Activated T-helper 1 cell treated with anti-CD3 and anti-CD28 coated beads, Interleukin-12 subunit alpha, Interleukin-12 subunit beta, Interleukin-2, Interleukin-4 antibody, amounts not matched to agents 30 ng/mL and 10 ng/mL and 1 ng/mL, durations not matched to agents 14 hours and 24 hours and 36 hours (primary cell): ENCODE data around the gene HNRNPU. TPM values are rescaled to one million over a fixed set of nuclear protein-coding genes. Genes with fewer than 3 reads are reported as not detected.

ENCODE experiments used
- DNase-seq: peaks from one replicate; pipeline ENCODE4 v3.0.0; 2021; ENCODE audit warnings: low spot score
- H3K27ac Mint-ChIP-seq: one replicate; pipeline ENCODE4 v1.8.0; 2021; ENCODE audit warnings: mild to moderate bottlenecking, mixed read lengths
- H3K27me3 Mint-ChIP-seq: one replicate; pipeline ENCODE4 v1.8.0; 2022; ENCODE audit warnings: mild to moderate bottlenecking, moderate library complexity, mixed read lengths; ENCODE audit not compliant: insufficient read depth
- H3K36me3 Mint-ChIP-seq: one replicate; pipeline ENCODE4 v1.8.0; 2021; ENCODE audit warnings: low read depth, mixed read lengths
- H3K4me1 Mint-ChIP-seq: one replicate; pipeline ENCODE4 v1.8.0; 2021; ENCODE audit warnings: low read depth, mixed read lengths
- H3K4me3 Mint-ChIP-seq: one replicate; pipeline ENCODE4 v1.8.0; 2021; ENCODE audit warnings: mild to moderate bottlenecking, moderate library complexity, mixed read lengths
- H3K9me3 Mint-ChIP-seq: one replicate; pipeline ENCODE4 v1.8.0; 2021; ENCODE audit warnings: mixed read lengths
- intact Hi-C: fragments of 100-400 bp; cut with micrococcal nuclease; formaldehyde crosslinking; loops from one replicate; pipeline ENCODE4 v1.15.1; 2024
- total RNA-seq: library from RNA; stranded (reverse); gene quantifications from 2 replicates; pipeline ENCODE4 v1.2.3, GENCODE V29; 2022

The HNRNPU gene
- total RNA-seq, 1 donor from 2014 or later = 566 TPM

DNA sequence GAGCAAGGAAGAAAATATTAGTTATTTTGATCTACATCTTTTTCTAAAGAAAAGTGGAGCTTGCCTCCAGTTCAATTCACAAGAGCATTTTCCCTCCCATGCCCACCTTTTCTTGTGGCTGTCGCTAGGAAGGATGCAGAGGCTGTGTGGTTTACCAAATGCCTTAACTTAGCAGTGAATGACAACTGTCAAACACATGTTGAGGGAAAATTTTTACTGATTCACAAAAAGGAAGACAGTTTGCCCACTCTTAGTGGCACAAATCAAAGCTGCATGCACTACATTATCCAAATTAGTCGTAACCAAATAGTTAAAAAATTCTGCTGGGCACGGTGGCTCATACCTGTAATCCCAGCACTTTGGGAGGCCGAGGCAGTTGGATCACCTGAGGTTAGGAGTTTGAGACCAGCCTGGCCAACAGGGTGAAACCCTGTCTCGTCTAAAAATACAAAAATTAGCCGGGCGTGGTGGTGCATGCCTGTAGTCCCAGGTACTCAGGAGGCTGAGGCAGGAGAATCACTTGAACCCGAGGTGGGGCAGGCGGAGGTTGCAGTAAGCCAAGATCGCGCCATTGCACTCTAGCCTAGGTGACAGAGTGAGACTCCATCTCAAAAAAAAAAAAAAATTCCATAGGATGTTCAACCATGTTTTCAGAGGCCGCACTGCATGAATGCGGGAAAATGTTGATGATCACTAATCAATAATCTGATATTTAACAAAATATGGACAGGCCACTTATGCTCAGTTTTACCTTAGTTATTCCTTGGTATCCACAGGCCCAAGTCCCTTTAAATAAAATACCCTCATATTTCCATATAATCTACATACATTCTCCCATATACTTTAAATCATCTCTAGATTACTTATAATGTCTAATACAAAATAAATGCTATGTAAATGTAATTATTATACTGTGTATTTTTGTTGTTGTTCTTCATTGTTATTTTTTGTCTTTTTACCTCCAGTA is 19.9 kb downstream of the HNRNPU start:
- Mint-ChIP-seq H3K4me3 (no peak overlapping the region), H3K36me3 (peaks cover 66% of the 10 kb centered on the region), H3K27ac (peak overlapping the region; percentile 65), H3K4me1 (peaks cover 68% of the 10 kb centered on the region), H3K27me3 (no peaks in the 10 kb centered on the region), H3K9me3 (no peaks in the 10 kb centered on the region)
- no peak for DNase-seq
- intact Hi-C loops = loop anchor here (1.0 kb wide), 1 partner anchor 11 kb away; no protein-coding TSS in a partner anchor

DNA sequence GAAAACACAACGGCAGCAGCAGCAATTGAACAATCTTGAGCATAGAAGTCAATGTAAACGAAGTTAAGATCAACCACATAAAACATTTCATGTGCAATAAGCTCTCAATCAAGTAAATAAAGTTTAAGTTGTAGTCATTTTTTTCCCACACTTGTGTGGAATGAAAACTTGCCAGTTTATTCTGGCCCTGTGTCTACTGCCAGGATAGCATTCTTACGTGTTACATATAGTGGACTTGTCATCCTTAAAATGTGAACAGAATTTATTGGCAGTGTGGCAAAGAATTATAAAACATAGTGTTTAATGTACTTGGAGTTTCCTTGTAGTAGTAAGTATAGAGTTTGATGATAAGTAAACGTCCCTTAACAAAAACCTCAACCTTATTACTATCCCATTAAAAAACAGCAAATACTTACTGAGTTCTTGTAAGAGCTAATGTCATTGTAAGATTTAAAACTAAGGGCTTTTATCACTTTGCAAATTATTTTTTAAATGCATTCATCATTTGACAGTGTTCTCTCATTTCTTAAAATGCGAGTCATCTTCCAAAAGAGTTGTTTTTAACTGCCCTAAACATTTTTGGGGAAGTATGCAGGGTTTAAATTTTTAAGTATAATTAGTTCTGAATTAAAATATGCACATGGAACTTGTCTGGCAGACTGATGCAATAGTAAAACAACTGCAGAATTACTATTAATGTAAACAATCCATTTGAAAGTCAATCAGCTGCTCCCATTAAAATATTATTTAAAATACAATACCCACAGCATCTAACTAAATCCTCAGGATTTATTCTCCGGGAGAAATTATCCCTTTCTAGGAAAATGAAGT is 21.0 kb downstream of the HNRNPU start:
- H3K27ac Mint-ChIP-seq = no peak overlapping the region
- DNase-seq = no peak
- H3K36me3 Mint-ChIP-seq = peaks cover 62% of the 10 kb centered on the region
- H3K4me3 Mint-ChIP-seq = no peak overlapping the region
- H3K9me3 Mint-ChIP-seq = no peaks in the 10 kb centered on the region
- peaks cover 69% of the 10 kb centered on the region for H3K4me1 Mint-ChIP-seq
- intact Hi-C loops = no loop called here
- H3K27me3 Mint-ChIP-seq = no peaks in the 10 kb centered on the region

DNA sequence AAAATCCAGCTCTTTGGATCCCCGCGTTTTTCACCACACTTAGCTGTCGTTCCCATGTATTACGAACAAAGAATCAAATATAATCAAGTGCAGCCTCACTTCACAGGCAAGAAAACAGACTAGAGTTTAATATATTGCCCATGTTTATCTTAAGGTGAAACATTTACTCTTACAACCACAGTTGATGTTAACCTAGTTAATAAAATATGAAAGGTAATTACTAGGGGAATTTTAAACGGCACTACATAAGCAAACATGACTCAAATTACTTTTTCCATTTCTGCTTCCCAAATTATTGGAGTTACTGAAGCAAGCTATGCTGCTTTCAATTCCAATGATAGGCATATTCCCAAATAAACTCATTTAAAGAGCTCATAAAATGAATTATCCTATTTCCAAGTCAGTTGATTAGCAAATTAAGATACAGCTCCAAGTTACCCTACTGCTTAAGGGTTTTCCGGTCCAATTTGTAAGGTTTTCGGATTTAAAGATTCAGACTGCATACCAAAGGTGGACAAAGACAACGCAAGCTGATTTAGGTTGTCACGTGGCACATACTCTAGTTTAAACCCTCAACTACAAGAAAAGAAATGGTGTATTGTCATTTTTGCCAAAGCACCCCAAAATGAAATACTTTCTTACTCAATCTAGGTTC is 22.9 kb downstream of the HNRNPU start:
- H3K9me3 Mint-ChIP-seq = no peaks in the 10 kb centered on the region
- no peaks in the 10 kb centered on the region for H3K27me3 Mint-ChIP-seq
- H3K4me3 Mint-ChIP-seq = no peak overlapping the region
- intact Hi-C loops = no loop called here
- no peak for DNase-seq
- H3K27ac Mint-ChIP-seq = peak overlapping the region; percentile 57
- H3K36me3 Mint-ChIP-seq = peaks cover 60% of the 10 kb centered on the region
- peaks cover 78% of the 10 kb centered on the region for H3K4me1 Mint-ChIP-seq

DNA sequence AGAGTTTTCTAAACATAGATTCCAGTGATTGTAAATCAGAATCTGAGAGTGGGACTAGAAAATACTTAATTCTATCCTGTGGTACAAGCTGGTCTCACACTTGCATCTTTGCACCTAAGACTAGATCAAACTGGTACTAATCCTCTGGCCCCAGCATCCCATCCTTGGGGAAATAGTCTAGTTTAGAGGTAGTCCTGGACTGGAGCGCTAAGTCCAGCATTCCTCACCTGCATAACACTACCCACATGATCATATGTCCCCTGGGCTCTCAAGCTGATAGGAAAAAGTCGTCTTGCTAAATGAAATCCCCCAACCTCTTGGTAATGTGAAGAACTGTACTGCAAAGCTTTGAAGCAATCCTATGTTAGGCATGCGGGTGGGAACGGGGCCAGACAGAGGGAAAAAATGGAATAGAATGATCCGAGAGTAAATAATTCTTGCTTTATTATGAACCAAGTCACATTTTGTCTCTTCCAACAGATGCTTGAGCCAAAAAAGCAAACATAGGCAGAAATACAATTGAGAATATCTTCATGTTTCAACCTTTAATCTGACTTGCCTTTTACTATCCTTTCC is 24.0 kb downstream of the HNRNPU start:
- DNase-seq = no peak
- Mint-ChIP-seq H3K27me3 (no peaks in the 10 kb centered on the region), H3K4me1 (peaks cover 76% of the 10 kb centered on the region), H3K27ac (peak overlapping the region; percentile 47), H3K4me3 (no peak overlapping the region), H3K9me3 (no peaks in the 10 kb centered on the region), H3K36me3 (peaks cover 58% of the 10 kb centered on the region)
- intact Hi-C loops = no loop called here

DNA sequence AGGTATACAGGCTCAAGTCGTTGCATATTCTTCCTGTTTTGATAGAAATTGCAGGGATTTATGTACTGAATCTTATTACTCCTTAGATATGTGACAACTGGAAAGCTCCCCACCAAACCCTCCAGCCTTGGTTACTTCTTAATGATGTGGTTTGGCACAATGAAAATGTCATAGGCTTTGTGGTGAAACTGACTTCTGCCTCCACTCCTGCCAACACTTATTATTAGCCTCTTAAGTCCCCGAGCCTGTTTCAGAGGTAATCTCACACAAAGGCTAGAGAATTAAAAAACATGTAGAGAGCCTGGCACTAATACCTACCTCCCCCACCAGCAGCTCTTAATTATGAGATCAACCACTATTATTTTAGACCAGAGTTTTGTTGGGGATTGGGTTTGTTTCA is 24.7 kb downstream of the HNRNPU start:
- intact Hi-C loops = loop anchor here (10.0 kb wide), 2 partner anchors 515 to 1585 kb away; partner anchors contain the start of genes CEP170 and SDCCAG8
- H3K27ac Mint-ChIP-seq = no peak overlapping the region
- no peak overlapping the region for H3K4me3 Mint-ChIP-seq
- no peaks in the 10 kb centered on the region for H3K9me3 Mint-ChIP-seq
- H3K36me3 Mint-ChIP-seq = peaks cover 55% of the 10 kb centered on the region
- H3K27me3 Mint-ChIP-seq = no peaks in the 10 kb centered on the region
- DNase-seq = no peak
- peaks cover 73% of the 10 kb centered on the region for H3K4me1 Mint-ChIP-seq

DNA sequence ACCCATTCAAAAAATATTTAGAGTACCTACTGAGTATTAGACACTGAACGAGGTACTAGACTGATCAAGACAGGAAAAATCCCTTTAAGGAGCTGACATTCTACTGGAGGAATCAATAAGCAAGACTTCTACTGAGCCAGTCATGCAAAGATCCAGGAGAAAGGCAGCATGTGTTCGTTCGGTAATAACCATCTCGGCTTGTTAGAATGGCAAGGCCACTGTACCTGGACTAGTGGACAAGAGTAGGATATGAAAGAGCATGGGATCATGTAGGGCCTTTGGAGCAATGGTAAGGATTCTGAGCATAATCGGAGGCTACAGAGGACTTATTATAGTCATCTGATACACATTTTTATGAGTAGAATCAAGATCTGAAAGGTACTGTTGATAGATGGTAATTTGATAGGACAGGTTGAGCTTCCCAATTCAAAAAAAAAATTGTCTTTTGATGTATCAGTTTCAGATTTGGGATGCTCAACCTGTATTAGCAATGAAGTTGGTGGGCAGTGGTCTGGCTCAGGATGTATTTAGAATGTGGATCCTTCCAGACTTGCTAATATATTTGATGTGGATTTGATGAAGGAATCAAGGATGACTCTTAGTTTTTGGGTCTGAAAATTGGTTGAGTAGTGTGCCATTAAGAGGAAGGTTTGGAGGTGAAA is 26.6 kb downstream of the HNRNPU start:
- peaks cover 76% of the 10 kb centered on the region for H3K4me1 Mint-ChIP-seq

DNA sequence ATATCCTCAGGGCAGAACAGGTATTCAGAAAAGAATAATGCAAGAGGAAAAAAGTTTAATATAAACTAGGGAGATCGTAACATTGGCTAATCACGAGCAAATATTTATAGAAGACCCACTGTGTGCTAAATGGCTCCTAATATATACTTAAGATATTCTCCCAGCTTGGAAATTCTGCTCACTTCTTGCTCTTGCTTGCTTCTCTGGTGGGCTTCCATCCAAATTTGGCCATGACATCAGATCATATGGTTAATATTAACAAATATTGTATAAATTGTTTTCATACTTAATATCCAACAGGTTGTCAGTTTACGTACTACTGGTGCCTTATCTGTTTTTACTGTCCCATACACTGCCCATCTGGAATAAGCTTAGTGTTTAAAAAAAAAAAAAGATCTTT is 27.8 kb downstream of the HNRNPU start:
- H3K4me1 Mint-ChIP-seq = peaks cover 66% of the 10 kb centered on the region

More for the DNA sequence above, 26.6 kb downstream of the HNRNPU start:
- intact Hi-C loops = loop anchor here (10.0 kb wide), 2 partner anchors 513 to 1583 kb away; partner anchors contain the start of genes CEP170 and SDCCAG8
- Mint-ChIP-seq H3K27me3 (no peaks in the 10 kb centered on the region), H3K9me3 (no peaks in the 10 kb centered on the region), H3K36me3 (peaks cover 49% of the 10 kb centered on the region), H3K4me3 (peak overlapping the region; percentile 96), H3K27ac (peak overlapping the region; percentile 49)
- no peak for DNase-seq

DNA sequence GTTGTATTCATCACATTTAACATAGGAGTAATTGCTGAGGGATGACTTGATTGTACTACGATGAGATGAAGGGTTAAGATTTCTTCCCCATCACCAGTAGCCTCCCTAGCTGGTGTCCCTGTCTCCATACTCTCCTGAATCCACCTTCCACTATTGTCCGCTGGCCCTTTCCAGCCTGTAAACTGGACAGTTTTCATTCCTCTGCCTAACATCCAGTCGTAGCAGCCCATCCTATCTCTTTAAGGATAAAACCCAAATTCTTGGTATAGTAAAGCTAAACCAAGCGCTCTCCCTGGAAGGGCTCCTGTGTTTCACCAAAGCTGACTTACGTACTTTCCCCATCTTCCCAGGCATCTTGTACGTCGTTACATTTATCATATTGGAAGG is 28.2 kb downstream of the HNRNPU start:
- Mint-ChIP-seq H3K9me3 (no peaks in the 10 kb centered on the region), H3K27ac (peak overlapping the region; percentile 94), H3K4me3 (peak overlapping the region; percentile 96), H3K36me3 (peaks cover 40% of the 10 kb centered on the region), H3K4me1 (peaks cover 63% of the 10 kb centered on the region), H3K27me3 (no peaks in the 10 kb centered on the region)
- no peak for DNase-seq
- intact Hi-C loops = loop anchor here (10.0 kb wide), 2 partner anchors 511 to 1581 kb away; partner anchors contain the start of genes CEP170 and SDCCAG8

More for the DNA sequence above, 27.8 kb downstream of the HNRNPU start:
- Mint-ChIP-seq H3K36me3 (peaks cover 44% of the 10 kb centered on the region), H3K27me3 (no peaks in the 10 kb centered on the region), H3K9me3 (no peaks in the 10 kb centered on the region), H3K27ac (peak overlapping the region; percentile 94), H3K4me3 (peak overlapping the region; percentile 96)
- no peak for DNase-seq
- intact Hi-C loops = loop anchor here (10.0 kb wide), 2 partner anchors 512 to 1582 kb away; partner anchors contain the start of genes CEP170 and SDCCAG8

DNA sequence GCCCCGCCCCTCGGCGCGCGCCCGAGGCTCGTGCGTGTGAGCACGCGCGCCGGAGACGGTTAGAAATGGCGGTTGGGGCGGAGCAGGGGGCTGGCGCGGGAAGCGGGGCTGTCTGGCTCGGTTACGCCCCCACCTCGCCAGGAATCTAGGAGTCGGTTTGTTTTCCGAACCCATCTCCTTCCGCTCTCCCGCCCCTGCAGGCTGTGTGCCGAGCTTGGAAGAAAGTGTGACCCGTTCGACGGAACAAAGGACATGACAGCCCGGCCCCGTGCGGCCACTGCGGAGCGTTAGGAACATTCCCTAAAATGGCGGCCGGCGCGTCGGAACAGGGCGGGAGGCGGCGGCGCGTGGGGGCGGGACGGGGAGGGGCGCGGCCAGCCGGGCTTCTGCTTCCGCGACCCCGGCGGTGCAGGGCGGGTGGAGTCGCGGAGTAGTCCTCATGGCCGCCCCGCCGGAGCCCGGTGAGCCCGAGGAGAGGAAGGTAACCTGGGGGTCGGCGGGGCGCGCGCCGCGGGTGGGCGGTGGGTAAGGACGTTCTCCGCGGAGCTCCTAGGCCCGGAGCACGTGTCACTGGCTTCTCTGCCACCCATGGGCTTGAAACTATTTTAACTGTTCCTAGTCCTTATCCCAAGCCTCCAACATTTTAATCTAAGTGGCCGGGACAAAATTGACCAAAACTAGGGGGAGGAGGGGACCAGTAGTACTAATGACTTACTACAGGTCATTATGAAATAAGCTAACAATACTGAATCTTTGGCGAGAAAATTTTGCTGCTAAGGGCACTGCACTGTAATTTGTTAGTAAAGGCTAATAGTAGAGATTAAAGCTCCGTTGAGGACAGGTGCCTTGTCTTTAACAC is 28.8 kb downstream of the HNRNPU start, which contains the start of gene COX20:
TSS of gene COX20 (plus strand) at position 383 of the 859 bp plus-strand sequence. CDS start at position 440, 57 bp downstream.
- Mint-ChIP-seq H3K9me3 (no peaks in the 10 kb centered on the region), H3K27ac (peak within 1 kb of the TSS; percentile 99), H3K4me1 (peaks cover 56% of the 10 kb centered on the region), H3K4me3 (peak within 1 kb of the TSS; percentile 96), H3K36me3 (peaks cover 34% of the 10 kb centered on the region), H3K27me3 (no peaks in the 10 kb centered on the region)
- DNase-seq = peak; percentile 85
- intact Hi-C loops = loop anchor here (1.0 to 10.0 kb wide), 5 partner anchors 29 to 1731 kb away; partner anchors contain the start of genes CEP170, CNST, HNRNPU and SDCCAG8

DNA sequence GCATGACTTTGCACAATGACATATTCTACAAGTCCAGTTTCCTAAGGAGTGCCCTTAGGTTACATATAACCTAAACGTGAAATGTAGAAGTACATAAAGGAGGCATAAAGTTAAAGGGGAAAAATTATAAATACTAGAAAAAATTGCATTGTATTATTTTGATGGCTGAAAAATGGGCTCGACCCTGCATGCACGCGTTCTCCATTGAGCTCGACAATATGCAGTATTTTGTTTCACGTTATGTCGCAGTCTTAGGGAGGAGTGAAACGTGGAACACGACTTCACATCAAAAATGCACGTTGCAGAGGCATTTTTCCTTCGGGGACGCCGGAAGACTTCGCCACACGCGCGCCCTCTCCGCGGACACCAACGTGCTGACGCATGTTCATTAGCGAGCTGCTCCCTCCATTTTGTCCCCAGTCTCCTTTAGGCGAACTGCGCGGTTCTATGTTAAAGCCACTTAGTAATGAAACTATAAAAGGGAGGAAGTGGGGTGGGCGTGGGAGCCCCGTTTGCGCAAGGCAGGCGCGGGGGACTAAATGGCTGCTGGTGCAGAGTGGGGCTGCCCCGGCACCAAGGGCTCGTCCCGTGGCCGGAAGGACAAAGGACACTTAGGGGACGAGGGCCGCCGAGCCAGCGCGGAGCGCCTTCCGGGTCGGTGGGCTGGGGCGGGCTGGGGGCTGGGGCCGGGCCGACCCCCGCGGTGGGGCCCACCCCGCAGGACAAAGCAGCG is 29.6 kb downstream of the HNRNPU start:
- H3K4me3 Mint-ChIP-seq = peak overlapping the region; percentile 96
- no peaks in the 10 kb centered on the region for H3K27me3 Mint-ChIP-seq
- intact Hi-C loops = loop anchor here (1.0 to 10.0 kb wide), 11 partner anchors 30 to 1732 kb away; partner anchors contain the start of genes CEP170, CNST, HNRNPU and SDCCAG8
- H3K9me3 Mint-ChIP-seq = no peaks in the 10 kb centered on the region
- H3K4me1 Mint-ChIP-seq = peaks cover 48% of the 10 kb centered on the region
- peak overlapping the region; percentile 98 for H3K27ac Mint-ChIP-seq
- H3K36me3 Mint-ChIP-seq = peaks cover 28% of the 10 kb centered on the region
- DNase-seq = peak; percentile 84
